ENCODE data around the gene SELENBP1. TPM values are rescaled to one million over a fixed set of nuclear protein-coding genes. Genes with fewer than 3 reads are reported as not detected.
"Not testable (repeated sequence)": the region's sequence is repeated elsewhere in the genome, so short reads cannot be mapped to it uniquely, and the experiment has no call there.

The SELENBP1 gene
- total RNA-seq, 4 donors from 2014 or later = 38.2 to 108 (median 61.6) TPM

GRCh38 chr1:151352021-151352718 lies 20.3 kb downstream of the SELENBP1 start:
- DNase-seq = no peak
- TF ChIP-seq CTCF (IDR thresholded peaks at IDR 0.05) = no peak
- no peak for TF ChIP-seq POLR2A (IDR thresholded peaks at IDR 0.05)
- H3K4me3 ChIP-seq = no peak overlapping the region
- H3K27me3 ChIP-seq = no peaks in the 10 kb centered on the region
- H3K4me1 ChIP-seq = no peaks in the 10 kb centered on the region
- intact Hi-C loops (cut with DNase I; ENCODE audit: low total_unique reads) = no loop called here
- no peak overlapping the region for H3K27ac ChIP-seq
- no peaks in the 10 kb centered on the region for H3K36me3 ChIP-seq
- H3K9me3 ChIP-seq = no peaks in the 10 kb centered on the region

GRCh38 chr1:151350323-151350722 lies 22.2 kb downstream of the SELENBP1 start:
- H3K9me3 ChIP-seq; H3K4me3 ChIP-seq; H3K4me1 ChIP-seq; H3K27me3 ChIP-seq; intact Hi-C loops (cut with DNase I; ENCODE audit: low total_unique reads); H3K36me3 ChIP-seq; DNase-seq; H3K27ac ChIP-seq: not testable (repeated sequence)

- intact Hi-C loops (cut with DNase I; ENCODE audit: low total_unique reads) = loop anchor here (10.0 kb wide), 1 partner anchor 57 kb away; no protein-coding TSS in a partner anchor
- DNase-seq = no peak
- Histone ChIP-seq H3K9me3 (no peaks in the 10 kb centered on the region), H3K4me3 (peak overlapping the region; percentile 50 to 75), H3K27ac (peak overlapping the region; percentile 87 to 89), H3K27me3 (no peaks in the 10 kb centered on the region), H3K36me3 (no peaks in the 10 kb centered on the region), H3K4me1 (peaks cover 0 to 8% of the 10 kb centered on the region in 2 donors)
- no peak for TF ChIP-seq CTCF (IDR thresholded peaks at IDR 0.05)
- TF ChIP-seq POLR2A (IDR thresholded peaks at IDR 0.05) = no peak
These were observed 24.8 kb downstream of the SELENBP1 start for GRCh38 chr1:151347523-151348246.

GRCh38 chr1:151346769-151347522 lies 25.6 kb downstream of the SELENBP1 start, which contains the start of gene RFX5:
TSS of gene RFX5 (minus strand) at chr1:151347252. CDS start at chr1:151346320, 932 bp downstream.
- Histone ChIP-seq H3K27me3 (no peaks in the 10 kb centered on the region), H3K4me1 (peaks cover 0 to 8% of the 10 kb centered on the region in 2 donors), H3K4me3 (peak within 1 kb of the TSS; percentile 50 to 75), H3K36me3 (no peaks in the 10 kb centered on the region), H3K9me3 (no peaks in the 10 kb centered on the region), H3K27ac (peak within 1 kb of the TSS; percentile 87 to 89)
- intact Hi-C loops (cut with DNase I; ENCODE audit: low total_unique reads) = loop anchor here (10.0 kb wide), 1 partner anchor 58 kb away; no protein-coding TSS in a partner anchor
- TF ChIP-seq CTCF (IDR thresholded peaks at IDR 0.05) (peak in 1 of 4 experiments; percentile 18), POLR2A (IDR thresholded peaks at IDR 0.05) (peak; percentile 55 to 63)
- DNase-seq = peak; percentile 91 to 95

GRCh38 chr1:151346082-151346768 lies 26.3 kb downstream of the SELENBP1 start:
- intact Hi-C loops (cut with DNase I; ENCODE audit: low total_unique reads) = loop anchor here (10.0 kb wide), 1 partner anchor 59 kb away; no protein-coding TSS in a partner anchor
- Histone ChIP-seq H3K9me3 (no peaks in the 10 kb centered on the region), H3K4me3 (peak overlapping the region; percentile 50 to 75), H3K27me3 (no peaks in the 10 kb centered on the region), H3K4me1 (peaks cover 0 to 8% of the 10 kb centered on the region in 2 donors), H3K36me3 (no peaks in the 10 kb centered on the region), H3K27ac (peak overlapping the region; percentile 87 to 89)
- TF ChIP-seq CTCF (IDR thresholded peaks at IDR 0.05) (no peak), POLR2A (IDR thresholded peaks at IDR 0.05) (no peak)
- no peak for DNase-seq
